HFF-Myc (cell line): ENCODE measurements around the gene PLCB1.

Experiments used
- DNase-seq: peaks from one replicate; pipeline ENCODE4 v3.0.0-alpha.2; 2011; ENCODE audit warnings: low read depth; ENCODE audit errors: extremely low read depth
- H3K4me3 ChIP-seq: replicated peaks from 2 replicates; pipeline ENCODE4 v1.5.1; 2011; ENCODE audit warnings: low read depth, mild to moderate bottlenecking, control low read depth, low read length
- TF ChIP-seq, protein P1 (sequence below): IDR thresholded peaks from 2 replicates; pipeline ENCODE4 v1.5.1; 2012; ENCODE audit warnings: mild to moderate bottlenecking, low read depth, low read length, control low read depth; ENCODE audit errors: missing control alignments

Gene PLCB1

DNA sequence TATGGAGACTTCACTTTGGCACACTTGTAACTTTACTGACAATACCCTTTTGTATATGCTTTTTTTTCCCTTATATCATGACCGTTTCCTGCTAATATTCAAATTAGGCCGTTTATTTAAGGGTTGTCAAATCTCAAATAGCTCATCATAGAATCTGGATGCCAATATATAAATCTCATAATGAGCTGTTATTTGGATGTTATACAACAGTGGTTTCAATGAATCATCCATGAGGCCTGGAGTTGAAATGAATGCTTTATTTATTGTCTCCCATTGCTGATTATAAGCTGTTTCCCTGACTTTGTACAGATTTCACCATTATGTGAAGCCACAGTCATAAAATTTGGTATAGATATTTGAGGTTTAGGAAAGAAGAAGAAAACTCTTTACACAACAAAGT, 256.1 kb downstream of the PLCB1 start:
- TF ChIP-seq, protein P1, sequence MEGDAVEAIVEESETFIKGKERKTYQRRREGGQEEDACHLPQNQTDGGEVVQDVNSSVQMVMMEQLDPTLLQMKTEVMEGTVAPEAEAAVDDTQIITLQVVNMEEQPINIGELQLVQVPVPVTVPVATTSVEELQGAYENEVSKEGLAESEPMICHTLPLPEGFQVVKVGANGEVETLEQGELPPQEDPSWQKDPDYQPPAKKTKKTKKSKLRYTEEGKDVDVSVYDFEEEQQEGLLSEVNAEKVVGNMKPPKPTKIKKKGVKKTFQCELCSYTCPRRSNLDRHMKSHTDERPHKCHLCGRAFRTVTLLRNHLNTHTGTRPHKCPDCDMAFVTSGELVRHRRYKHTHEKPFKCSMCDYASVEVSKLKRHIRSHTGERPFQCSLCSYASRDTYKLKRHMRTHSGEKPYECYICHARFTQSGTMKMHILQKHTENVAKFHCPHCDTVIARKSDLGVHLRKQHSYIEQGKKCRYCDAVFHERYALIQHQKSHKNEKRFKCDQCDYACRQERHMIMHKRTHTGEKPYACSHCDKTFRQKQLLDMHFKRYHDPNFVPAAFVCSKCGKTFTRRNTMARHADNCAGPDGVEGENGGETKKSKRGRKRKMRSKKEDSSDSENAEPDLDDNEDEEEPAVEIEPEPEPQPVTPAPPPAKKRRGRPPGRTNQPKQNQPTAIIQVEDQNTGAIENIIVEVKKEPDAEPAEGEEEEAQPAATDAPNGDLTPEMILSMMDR, result no peak
- no peak for DNase-seq
- H3K4me3 ChIP-seq, result no peak overlapping the region

DNA sequence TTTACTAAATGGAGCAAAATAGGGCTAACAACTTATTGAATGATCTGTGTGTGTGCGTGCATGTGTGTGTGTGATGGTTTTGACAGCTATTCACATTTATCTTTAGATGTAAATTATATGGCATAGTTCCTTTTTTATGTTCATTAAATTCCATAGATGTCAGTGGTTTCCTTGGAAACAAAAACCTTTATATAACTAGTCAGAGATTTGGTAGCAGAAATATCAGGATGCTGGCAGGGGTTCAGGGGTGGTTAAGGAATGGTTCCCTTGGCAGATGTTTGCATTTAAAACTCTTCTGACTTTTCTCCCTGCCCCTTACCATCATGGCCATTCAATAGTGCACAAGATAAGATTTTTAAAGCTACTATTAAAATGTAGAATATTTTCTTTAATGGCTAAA, 256.6 kb downstream of the PLCB1 start:
- H3K4me3 ChIP-seq, result no peak overlapping the region
- TF ChIP-seq, protein P1, result no peak
- no peak for DNase-seq

DNA sequence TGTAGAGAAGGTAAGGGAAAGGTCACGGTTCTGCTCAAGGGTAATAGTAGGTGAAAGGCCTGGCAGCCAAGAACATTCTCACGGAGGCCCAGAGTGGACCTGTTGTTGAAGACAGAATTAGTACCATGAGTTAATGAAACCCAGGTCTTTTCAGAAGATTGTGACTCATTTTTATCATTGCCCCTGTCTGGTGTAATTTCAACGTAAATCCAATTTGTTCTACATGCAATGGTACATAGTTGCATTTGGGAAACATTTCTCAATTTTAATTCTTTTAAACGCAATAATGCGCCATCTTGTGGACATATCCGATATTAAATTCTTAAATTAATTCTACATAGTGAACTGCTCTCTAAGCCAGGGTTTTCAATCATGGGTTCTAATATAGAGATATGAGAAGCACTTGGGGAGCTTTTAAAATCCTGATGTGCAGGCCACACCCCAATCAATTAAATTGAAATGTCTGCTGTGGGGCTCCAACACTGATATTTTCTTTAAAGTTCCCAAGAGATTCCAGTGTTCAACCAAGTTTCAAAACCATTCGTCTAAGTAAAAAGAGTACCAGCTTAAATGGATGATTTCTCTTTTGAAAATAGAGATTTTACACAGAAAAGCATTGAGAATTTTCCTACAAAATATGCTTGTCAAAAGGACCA, 257.4 kb downstream of the PLCB1 start:
- no peak overlapping the region for H3K4me3 ChIP-seq
- TF ChIP-seq, protein P1, result no peak
- peak; percentile 33 for DNase-seq

DNA sequence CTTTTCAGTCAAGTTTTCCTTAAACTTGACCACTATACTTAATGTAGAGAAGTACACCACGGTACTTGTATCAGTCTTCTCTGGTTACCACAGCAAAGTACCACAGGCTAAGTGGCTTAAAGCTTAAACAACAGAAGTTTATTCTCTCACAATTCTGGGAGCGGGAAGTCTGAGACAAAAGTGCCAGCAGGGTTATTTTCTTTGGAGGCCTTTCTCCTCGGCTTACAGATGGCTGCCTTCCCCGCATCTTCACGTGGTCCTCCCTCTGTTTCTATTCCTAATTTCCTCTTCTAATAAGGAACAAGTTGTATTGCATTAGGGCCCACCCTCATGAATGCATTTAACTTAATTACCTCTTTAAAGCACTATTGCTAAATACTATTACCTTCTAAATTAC, 258.0 kb downstream of the PLCB1 start:
- TF ChIP-seq, protein P1, result no peak
- DNase-seq, result no peak
- H3K4me3 ChIP-seq, result no peak overlapping the region

DNA sequence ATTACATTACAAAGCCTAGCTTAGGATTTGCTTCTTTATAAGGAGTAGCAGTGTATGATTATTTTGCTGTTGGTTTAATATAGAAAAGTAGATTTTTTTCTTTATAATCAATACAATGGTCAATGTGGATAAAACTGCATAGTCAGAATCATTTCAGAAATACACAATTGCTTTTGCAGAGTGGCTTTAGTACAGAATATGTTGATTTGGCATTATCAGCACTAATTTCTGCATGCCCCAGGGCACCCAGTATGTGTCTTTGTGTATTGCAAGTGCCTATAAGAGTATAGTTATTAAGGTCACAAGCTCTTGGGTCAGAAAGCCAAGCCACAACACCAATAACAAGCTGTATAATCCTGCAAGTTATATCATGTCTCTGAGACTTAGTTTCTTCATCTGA, 258.4 kb downstream of the PLCB1 start:
- DNase-seq, result no peak
- H3K4me3 ChIP-seq, result no peak overlapping the region
- TF ChIP-seq, protein P1, result no peak

DNA sequence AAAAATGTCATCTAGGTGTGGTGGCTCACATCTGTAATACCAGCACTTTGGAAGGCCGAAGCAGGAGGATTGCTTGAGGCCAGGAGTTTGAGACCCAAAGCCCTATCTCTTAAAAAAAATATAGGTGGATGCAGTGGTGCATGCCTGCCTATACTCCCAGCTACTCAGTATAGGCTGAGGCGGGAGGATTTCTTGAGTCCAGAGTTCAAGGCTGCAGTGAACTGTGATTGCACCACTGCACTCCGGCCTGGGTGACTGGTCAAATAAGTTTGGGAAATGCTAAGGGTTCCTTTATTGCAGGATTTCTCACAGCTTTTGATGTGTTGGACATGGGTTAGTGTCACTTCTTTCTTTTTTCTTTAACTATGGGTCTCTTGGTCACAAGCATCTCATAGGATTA, 261.3 kb downstream of the PLCB1 start:
- no peak overlapping the region for H3K4me3 ChIP-seq
- no peak for DNase-seq
- TF ChIP-seq, protein P1, result no peak

DNA sequence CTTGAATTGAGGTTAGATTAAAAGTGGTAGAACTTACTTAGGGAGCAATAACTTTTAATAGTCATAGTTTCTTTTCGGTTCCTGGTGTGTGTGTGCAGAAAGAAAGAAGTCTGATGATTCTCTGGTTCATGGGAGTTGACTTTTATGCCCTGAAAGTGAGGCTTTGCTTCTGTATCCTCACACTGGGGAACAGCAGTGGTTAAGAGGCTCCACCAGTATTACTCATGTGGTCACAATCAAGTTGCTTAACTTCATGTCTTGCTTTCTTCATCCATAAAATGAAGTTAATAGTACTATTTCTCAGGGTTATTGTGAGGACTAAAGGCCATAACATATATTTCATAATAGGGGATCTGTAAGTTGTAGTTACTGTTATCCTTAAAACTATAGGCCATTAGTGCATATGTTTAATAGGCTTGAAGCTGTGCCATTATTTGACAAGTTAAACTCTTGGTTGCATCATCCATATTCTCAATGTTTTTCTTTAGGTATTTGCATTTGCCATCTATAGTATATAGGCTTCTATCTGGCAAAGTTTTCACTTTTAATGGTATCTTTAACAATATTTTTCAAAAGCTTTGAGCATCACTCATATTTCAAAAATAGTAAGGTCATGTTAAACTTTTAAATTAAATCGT, 262.4 kb downstream of the PLCB1 start:
- DNase-seq, result no peak
- no peak overlapping the region for H3K4me3 ChIP-seq
- TF ChIP-seq, protein P1, result no peak
